Cardiac fibroblast (primary cell): ENCODE measurements around the gene ZC3H12C.

ENCODE experiments used
- DNase-seq, 2 donors: peaks; one replicate each; pipeline versions ENCODE4 v3.0.0 to v3.0.0-alpha.2; 2010; ENCODE audit warnings: low read depth in 2 of 2
- H3K4me3 ChIP-seq, 2 donors: replicated peaks in 1 of 2; 1 replicate in 1 of 2; 2 replicates in 1 of 2; pipeline ENCODE4 v1.5.1; 2011; ENCODE audit warnings: low read depth in 2 of 2, low read length in 2 of 2, mild to moderate bottlenecking in 2 of 2, moderate library complexity in 1 of 2
- TF ChIP-seq, protein P1 (sequence below): IDR thresholded peaks from one replicate; pipeline ENCODE4 v1.5.1; 2011; ENCODE audit warnings: low read depth, mild to moderate bottlenecking, low read length, inconsistent platforms

The ZC3H12C gene

DNA sequence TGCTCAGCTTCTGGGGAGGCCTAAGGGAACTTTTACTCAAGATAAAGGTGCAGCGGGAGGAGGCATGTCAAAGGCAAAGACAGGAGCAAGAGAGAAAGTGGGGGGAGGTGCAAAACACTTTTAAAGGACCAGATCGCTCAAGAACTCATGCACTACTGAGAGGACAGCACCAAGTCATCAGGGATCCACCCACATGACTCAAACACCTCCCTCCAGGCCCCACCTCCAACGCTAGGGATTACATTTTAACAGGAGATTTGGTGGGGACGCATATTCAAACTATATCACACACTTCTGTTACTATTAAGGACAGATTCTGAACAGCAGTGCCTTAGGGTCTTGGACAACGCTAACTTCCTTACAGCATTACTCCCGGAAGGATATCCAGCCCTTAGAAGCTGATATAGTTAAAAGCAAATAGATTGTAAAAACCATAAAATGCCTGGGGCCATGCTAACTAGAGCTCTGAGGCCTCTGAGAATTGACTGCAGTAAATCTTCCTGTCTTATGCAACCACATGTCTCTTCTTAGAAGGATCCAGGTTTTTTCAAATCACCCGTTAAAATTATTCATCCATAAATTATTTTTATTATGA, 16.7 kb upstream of the ZC3H12C start:
- TF ChIP-seq, protein P1, sequence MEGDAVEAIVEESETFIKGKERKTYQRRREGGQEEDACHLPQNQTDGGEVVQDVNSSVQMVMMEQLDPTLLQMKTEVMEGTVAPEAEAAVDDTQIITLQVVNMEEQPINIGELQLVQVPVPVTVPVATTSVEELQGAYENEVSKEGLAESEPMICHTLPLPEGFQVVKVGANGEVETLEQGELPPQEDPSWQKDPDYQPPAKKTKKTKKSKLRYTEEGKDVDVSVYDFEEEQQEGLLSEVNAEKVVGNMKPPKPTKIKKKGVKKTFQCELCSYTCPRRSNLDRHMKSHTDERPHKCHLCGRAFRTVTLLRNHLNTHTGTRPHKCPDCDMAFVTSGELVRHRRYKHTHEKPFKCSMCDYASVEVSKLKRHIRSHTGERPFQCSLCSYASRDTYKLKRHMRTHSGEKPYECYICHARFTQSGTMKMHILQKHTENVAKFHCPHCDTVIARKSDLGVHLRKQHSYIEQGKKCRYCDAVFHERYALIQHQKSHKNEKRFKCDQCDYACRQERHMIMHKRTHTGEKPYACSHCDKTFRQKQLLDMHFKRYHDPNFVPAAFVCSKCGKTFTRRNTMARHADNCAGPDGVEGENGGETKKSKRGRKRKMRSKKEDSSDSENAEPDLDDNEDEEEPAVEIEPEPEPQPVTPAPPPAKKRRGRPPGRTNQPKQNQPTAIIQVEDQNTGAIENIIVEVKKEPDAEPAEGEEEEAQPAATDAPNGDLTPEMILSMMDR, result no peak
- H3K4me3 ChIP-seq, result no peak overlapping the region
- DNase-seq, result peak in 1 of 2 donors; percentile 45

DNA sequence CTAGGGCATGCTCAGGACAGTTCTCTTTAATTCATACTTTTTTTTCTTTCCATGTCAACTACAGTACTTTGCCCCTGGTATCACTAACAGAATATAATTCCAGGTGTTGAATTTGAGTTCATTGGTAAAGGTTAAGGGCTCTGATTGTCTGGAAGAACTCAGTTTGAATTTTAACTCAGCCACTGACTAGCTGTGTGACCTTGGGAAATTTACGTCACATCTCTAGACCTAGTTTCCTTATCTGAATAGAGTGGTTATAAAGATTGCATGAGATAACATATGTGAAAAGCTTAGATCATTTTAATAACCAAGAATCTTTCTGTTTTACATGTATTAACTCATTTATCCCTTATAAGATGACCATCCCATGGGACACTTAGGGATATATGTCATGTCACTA, 15.8 kb upstream of the ZC3H12C start:
- TF ChIP-seq, protein P1, result no peak
- H3K4me3 ChIP-seq, result no peak overlapping the region
- DNase-seq, result no peak

DNA sequence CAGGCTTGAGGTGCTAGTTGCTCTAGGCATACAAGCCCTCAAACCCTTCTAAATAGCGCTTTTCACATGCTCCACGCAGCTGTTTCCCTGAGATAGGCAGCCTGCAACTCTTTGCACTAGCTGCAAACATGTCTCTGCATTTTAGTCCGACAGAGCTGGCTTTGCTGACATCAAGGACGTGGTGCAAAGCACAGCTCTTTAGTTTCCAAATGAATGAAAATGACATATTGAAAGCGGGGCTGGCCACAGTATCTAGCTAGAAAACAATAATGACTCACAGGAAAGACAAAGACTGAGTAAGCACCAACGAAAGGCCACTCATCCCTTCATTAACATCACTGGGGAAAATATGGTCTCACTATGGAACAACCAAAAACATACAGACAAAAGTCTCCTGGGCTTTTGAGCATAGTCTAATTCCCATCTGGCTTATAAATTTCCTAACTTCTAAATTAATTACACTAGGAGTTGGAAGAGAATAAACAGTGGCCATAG, 15.3 kb upstream of the ZC3H12C start:
- peak; percentile 43 to 87 for DNase-seq
- no peak overlapping the region for H3K4me3 ChIP-seq
- TF ChIP-seq, protein P1, result no peak

DNA sequence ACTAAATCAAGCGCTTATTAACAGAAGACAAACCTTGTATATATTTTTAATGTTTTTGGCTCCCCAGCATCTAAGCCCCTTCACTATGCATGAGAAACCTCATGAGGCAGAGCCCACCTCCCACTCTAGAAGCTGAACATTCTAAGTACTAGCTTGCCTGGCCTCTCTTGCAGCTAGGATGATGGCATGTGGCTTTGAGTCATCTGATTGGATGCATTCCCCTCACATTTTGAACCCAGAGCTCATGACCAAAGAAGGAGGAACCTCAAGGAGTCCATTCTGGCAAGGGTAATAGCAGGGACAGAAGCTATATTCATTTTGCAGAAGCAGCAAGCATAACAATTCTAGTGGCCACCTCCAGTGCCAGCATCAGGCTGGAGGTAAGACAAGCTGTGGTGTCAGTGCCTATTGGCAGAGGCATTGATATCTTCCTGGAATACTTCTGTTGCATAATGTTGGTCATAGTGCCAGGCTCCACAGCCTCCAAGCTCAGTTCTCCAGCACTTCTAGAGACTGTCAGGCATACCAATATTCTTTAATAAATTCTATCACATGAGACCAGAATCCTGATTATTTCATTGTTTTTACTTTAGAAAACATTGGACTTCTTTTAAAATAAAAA, 14.2 kb upstream of the ZC3H12C start:
- TF ChIP-seq, protein P1, result no peak
- no peak for DNase-seq
- no peak overlapping the region for H3K4me3 ChIP-seq

DNA sequence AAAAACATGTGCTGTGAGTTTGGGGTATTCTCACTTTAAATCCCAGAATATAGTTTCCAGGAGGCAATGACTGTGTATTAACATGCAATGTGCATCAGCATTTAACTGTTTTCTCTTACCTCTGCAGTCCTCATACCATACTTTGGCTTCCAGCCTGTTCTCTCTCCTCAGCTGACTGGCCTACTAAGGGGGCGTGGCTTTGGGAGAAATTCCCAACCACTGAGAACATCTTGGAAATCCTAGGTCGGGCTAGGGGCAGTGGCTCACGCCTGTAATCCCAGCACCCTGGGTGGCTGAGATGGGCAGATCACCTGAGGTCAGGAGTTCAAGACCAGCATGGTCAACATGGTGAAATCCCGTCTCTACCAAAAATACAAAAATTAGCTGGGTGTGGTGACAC, 13.5 kb upstream of the ZC3H12C start:
- H3K4me3 ChIP-seq, result no peak overlapping the region
- no peak for DNase-seq
- TF ChIP-seq, protein P1, result no peak

DNA sequence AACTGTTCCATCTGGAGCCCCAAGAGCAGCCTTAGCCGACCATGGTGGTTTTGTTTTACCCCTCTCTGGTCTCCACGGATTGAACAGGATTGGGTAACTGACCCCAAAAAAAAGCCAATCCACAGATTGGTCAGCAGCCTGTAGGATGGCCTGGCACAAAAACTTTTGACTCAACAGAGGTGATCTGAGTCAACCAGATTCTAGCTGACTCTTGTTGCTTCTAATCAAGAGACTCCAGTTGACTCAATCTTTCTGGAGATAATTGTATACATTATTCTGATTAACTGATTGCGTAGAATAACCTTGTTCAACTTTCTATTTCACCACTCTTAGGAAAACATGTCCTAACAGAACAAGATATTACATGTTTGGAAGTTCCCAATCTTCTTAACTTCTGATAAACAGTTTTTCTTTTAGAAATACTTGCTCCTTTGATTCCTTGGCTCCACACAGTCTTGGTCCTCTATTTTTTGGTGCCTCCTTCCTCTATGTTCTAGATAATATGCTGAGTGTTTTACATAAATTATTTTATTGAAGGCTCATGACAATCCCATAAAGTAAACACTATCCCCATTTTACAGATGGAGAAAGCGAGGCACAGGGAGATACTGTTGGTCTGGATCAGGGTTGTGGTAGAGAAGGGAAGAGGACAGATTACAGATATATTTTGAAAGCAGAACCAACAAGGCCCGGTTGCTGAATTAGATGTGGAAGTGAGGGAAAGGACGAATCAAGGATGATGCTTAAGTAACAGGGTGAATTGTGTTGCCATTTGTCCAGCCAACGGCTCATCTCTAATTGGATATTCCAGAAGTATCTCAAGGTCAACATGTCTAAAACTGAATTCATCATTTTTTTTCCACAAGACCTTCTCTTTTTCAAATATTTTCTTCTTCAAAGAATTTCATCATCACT, 11.5 kb upstream of the ZC3H12C start:
- DNase-seq, result peak in 1 of 2 donors; percentile 41
- TF ChIP-seq, protein P1, result no peak
- no peak overlapping the region for H3K4me3 ChIP-seq
